Epithelial cell of proximal tubule (primary cell): ENCODE data around the gene SPPL2A. TPM values are rescaled to one million over a fixed set of nuclear protein-coding genes. Genes with fewer than 3 reads are reported as not detected.
"Not testable (repeated sequence)": the region's sequence is repeated elsewhere in the genome, so short reads cannot be mapped to it uniquely, and the experiment has no call there.

Experiments used
- DNase-seq: peaks from one replicate; pipeline ENCODE4 v3.0.0-alpha.2; 2011; ENCODE audit warnings: low read depth
- H3K4me3 ChIP-seq: 2 replicates; pipeline ENCODE4 v1.5.1; 2011; ENCODE audit warnings: low read depth, mild to moderate bottlenecking, low read length
- total RNA-seq: library from RNA; depleted of rRNA; stranded (reverse); fragments of >200 nt; gene quantifications from 2 replicates; pipeline ENCODE4 v1.2.3, GENCODE V29; 2015
- TF ChIP-seq, protein P1 (sequence below): conservative IDR thresholded peaks from 2 replicates; pipeline ENCODE4 v1.5.1; 2012; ENCODE audit warnings: low read depth, mild to moderate bottlenecking, low read length

SPPL2A gene, protein sequence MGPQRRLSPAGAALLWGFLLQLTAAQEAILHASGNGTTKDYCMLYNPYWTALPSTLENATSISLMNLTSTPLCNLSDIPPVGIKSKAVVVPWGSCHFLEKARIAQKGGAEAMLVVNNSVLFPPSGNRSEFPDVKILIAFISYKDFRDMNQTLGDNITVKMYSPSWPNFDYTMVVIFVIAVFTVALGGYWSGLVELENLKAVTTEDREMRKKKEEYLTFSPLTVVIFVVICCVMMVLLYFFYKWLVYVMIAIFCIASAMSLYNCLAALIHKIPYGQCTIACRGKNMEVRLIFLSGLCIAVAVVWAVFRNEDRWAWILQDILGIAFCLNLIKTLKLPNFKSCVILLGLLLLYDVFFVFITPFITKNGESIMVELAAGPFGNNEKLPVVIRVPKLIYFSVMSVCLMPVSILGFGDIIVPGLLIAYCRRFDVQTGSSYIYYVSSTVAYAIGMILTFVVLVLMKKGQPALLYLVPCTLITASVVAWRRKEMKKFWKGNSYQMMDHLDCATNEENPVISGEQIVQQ
- 87.0 and 95.9 TPM in 2 replicates for total RNA-seq

DNA sequence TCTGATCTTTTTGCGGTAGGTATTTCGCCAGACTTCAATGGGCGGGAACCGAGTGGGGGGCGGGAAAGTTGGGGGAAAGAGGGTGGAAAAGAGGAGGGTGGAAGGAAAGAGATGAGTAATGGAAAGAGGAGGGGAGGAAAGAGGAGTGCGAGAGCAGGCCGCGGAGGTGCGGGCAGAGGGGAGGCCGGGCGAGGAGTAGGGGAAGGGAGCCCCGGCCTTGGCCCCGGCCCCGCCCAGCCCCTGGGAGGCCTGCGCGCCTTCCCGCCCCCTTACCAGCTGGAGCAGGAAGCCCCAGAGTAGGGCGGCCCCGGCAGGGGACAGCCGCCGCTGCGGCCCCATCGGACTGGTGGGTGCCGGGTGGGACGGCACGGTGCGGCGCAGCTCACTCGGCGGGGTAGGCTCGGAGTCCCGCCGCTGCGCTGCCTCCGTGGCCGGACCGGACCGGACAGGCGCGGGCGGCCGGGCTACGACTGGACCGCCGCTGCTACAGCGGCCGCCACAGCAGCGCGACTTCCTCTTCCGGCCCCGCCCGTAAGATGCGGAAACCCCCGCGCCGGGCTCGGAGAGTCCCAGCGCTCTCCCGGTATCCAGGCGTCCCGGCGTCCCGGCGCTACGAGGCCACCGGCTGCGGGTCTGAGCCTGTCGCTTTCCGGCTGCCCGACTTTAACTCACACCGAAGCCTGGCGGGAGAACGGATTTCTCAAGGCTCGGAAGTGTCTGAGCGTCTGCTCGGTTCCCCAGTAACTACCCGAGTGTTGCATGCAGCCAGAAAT, at the start of gene SPPL2A:
TSS of gene SPPL2A (minus strand) at position 512 of the 773 bp plus-strand sequence. CDS start at position 339, 173 bp downstream.
- TF ChIP-seq, protein P1, sequence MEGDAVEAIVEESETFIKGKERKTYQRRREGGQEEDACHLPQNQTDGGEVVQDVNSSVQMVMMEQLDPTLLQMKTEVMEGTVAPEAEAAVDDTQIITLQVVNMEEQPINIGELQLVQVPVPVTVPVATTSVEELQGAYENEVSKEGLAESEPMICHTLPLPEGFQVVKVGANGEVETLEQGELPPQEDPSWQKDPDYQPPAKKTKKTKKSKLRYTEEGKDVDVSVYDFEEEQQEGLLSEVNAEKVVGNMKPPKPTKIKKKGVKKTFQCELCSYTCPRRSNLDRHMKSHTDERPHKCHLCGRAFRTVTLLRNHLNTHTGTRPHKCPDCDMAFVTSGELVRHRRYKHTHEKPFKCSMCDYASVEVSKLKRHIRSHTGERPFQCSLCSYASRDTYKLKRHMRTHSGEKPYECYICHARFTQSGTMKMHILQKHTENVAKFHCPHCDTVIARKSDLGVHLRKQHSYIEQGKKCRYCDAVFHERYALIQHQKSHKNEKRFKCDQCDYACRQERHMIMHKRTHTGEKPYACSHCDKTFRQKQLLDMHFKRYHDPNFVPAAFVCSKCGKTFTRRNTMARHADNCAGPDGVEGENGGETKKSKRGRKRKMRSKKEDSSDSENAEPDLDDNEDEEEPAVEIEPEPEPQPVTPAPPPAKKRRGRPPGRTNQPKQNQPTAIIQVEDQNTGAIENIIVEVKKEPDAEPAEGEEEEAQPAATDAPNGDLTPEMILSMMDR: no peak
- no peak for DNase-seq
- H3K4me3 ChIP-seq: peak within 1 kb of the TSS; percentile 67

DNA sequence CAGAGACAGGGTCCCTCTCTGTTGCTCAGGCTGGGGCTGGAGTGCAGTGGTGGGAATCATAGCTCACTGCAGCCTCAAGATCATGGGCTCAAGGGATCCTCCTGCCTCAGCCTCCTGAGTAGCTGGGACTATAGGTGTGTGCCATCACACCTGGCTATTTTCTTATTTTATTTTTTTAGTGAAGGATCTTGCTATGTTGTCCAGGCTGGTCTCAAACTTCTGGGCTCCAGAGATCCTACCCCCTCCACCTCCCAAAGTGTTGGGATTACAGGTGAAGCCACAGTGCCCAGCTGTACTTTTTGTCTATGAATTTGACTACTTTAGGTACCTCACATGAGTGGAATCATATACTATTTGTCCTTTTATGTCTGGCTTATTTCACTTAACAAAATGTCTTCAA, 49.1 kb upstream of the SPPL2A start:
- TF ChIP-seq, protein P1: no peak
- H3K4me3 ChIP-seq: no peak overlapping the region
- no peak for DNase-seq

DNA sequence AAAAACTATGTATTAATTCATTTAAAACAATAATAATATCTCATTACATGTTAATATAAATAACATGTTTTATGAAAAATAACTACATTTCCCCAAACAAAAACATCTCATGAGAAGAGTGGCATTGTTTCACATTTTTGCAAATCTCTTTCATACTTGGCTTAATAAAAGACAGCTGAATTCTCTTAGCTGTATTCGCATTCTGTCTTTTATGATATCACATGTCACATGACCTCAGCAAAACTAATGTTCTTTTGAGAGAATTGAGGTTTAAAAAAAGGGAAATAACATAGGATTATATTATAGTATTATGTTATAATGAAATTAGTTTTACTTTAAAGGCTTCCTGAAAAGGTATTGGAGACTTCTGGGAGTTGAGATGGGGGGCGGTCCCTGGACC, 48.4 kb upstream of the SPPL2A start:
- TF ChIP-seq, protein P1: no peak
- no peak overlapping the region for H3K4me3 ChIP-seq
- DNase-seq: no peak

DNA sequence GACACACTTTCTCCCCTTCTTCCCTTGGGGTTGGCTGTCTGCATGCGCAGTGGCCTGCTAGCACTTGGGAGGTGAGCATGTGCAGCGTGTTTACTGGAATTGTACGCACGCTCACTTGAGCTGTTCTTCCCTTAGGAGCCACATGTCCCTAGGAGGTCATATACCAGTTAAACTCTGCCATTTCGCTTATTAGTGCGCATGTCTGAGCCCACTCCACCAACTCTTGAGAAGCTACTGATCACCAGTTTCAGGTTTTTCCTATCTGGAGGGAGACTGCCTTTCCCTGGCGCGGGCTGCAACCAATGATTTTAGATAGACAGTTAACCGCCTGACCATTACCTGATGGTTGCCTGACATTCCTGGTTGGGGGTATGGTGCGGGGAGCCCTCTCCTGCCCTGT, 47.6 kb upstream of the SPPL2A start:
- TF ChIP-seq, protein P1: no peak
- H3K4me3 ChIP-seq: no peak overlapping the region
- no peak for DNase-seq

DNA sequence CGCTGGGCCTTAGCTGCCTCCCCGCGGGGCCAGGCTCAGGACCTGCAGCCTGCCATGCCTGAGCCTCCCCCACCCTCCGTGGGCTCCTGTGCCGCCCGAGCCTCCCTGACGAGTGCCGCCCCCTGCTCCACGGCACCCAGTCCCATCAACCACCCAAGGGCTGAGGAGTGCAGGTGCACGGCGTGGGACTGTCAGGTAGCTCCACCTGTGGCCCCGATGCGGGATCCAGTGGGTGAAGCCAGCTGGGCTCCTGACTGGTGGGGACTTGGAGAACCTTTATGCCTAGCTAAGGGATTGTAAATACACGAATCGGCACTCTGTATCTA, 46.6 kb upstream of the SPPL2A start:
- DNase-seq, H3K4me3 ChIP-seq: not testable (repeated sequence)

DNA sequence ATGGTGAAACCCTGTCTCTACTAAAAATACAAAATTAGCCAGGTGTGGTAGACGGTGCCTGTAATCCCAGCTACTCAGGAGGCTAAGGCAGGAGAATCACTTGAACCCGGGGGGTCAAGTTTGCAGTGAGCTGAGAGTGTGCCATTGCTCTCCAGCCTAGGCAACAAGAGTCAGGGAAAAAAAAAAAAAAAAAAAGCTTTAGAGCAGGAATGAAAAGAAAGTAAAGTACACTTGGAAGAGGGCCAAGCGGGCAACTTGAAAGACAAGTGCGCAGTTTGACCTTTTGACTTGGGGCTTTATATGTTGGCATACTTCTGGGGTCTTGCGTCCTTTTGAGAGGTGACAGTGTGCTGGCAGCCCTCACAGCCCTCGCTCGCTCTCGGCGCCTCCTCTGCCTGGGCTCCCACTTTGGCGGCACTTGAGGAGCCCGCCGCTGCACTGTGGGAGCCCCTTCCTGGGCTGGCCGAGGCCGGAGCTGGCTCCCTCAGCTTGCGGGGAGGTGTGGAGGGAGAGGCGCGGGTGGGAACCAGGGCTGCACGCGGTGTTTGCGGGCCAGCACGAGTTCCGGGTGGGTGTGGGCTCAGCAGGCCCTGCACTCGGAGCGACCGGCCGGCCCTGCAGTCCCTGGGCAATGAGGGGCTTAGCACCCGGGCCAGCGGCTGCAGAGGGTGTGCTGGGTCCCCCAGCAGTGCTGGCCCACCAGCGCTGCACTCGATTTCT, 46.1 kb upstream of the SPPL2A start:
- DNase-seq, H3K4me3 ChIP-seq: not testable (repeated sequence)

DNA sequence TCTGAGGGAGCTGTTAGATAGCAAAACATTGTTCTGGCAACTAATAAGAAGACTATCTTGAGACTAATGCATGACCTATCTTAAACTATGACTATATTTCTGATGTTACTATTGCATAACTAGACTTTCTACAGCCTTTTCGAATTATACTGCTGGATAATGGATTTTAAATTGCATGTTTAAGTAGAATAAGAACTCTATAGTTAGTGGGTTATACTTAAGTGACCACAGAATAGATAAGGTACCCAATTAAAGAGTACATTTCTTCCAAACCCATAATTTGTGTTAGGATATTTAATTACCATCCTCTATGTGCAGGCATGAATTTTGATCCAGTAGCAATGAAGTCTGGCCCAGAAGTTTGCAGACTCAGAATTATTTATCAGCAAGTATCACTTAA, 44.6 kb upstream of the SPPL2A start:
- no peak overlapping the region for H3K4me3 ChIP-seq
- TF ChIP-seq, protein P1: no peak
- DNase-seq: no peak
